ENCODE data around the gene HAND2.

The HAND2 gene

DNA sequence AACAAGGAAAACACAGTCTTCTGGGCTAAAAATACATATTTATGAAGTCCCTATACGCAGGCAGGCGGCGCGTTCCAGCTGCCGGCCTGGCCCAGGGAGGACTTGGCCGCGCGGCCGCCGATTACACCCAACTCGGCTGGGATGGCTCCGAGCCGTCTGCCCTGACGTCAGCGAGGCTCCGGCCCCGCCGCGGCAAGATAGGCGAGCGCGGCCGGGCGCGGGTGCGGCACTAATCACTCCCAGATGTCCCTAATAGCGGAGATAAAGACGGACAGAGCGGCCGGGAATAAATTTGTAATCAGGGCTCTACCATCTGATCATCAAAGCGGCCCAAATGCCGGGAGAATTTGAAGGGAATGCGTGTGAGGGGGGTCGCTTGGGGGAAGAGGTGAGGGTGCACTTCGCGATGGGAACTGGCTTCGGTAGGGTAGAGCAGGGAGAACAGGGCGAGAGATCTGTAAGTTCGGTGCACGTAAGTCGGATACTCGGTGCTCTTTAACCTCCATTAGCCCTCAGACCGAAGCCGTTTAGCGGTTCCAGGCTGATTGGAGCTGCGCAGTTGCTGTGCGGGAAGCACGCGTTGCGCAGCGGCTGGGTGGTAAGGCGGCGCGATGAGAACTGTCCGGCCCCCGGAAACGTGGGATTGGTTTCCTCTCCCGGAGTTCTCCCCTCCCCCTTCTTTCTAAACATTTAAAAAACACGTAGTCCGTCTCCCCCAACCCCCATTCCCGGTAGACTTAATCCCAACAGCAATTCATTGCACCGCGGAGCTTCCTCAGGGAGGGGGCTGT lies 7.7 kb downstream of the HAND2 start:
- H3K4me3 ChIP-seq (ENCODE audit: low read depth in 1 of 2, low read length in 2 of 2): no peak overlapping the region
- no peaks in the 10 kb centered on the region for H4K20me1 ChIP-seq (ENCODE audit: insufficient read depth, low read length)
- no peaks in the 10 kb centered on the region for H3K4me1 ChIP-seq (ENCODE audit: insufficient read depth, low read length)
- no peaks in the 10 kb centered on the region for H3K27me3 ChIP-seq (ENCODE audit: insufficient read depth, low read length, poor library complexity)
- TF ChIP-seq, protein P1, sequence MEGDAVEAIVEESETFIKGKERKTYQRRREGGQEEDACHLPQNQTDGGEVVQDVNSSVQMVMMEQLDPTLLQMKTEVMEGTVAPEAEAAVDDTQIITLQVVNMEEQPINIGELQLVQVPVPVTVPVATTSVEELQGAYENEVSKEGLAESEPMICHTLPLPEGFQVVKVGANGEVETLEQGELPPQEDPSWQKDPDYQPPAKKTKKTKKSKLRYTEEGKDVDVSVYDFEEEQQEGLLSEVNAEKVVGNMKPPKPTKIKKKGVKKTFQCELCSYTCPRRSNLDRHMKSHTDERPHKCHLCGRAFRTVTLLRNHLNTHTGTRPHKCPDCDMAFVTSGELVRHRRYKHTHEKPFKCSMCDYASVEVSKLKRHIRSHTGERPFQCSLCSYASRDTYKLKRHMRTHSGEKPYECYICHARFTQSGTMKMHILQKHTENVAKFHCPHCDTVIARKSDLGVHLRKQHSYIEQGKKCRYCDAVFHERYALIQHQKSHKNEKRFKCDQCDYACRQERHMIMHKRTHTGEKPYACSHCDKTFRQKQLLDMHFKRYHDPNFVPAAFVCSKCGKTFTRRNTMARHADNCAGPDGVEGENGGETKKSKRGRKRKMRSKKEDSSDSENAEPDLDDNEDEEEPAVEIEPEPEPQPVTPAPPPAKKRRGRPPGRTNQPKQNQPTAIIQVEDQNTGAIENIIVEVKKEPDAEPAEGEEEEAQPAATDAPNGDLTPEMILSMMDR (IDR thresholded peaks at IDR 0.05; ENCODE audit: borderline replicate concordance, extremely low read depth, low read length, poor library complexity, severe bottlenecking): no peak
- TF ChIP-seq EZH2 (IDR thresholded peaks at IDR 0.05; ENCODE audit: borderline replicate concordance, low read depth, low read length, severe bottlenecking): no peak
- no peak overlapping the region for H3K9ac ChIP-seq (ENCODE audit: low read depth, low read length)
- H3K79me2 ChIP-seq (ENCODE audit: insufficient read depth, low read length): no peaks in the 10 kb centered on the region
- DNase-seq (no peak), ATAC-seq (ENCODE audit: insufficient read depth, low read depth) (no peak)
- no peak overlapping the region for H3K4me2 ChIP-seq (ENCODE audit: insufficient read depth, low read length)
- H3K9me3 ChIP-seq (ENCODE audit: insufficient read depth, low read length, severe bottlenecking): no peaks in the 10 kb centered on the region
- no peaks in the 10 kb centered on the region for H3K36me3 ChIP-seq (ENCODE audit: insufficient read depth, low read length)
- H2AFZ ChIP-seq (ENCODE audit: low read depth, low read length): no peak overlapping the region
- no peak overlapping the region for H3K27ac ChIP-seq (ENCODE audit: low read length)

DNA sequence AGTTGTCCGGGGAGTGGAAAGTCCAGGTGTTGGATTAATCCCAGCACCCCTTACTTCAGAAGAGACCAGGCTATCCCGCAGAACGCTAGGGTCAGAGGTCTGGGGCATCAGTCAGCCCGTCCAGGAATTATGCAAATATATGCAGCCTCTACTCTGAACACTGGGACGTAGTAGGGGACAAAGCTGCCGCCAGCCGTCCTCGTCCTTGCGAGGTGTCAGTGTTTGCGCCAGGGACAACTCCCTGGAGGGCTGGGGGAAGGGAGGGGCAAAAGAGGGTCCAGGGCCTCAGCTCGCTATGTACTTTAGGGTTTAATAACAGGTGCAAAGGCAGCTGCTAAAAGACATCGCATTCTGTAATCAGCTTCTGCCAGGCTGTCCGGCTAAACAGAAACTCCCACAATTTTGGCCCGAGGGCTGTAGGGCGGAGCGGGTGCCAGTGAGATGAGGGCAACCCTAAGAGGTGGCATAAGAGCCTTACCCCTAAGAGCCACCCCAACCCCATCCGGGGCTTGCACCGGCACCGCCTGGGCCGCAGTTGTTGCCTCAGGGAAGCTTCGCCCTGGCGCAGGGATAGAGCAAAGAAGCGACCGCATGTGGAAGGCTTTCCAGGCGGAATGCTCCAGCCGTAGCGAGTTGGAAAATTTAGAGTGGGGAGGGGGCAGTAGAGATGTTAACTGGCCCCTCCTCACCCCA lies 8.4 kb downstream of the HAND2 start:
- no peak overlapping the region for H3K27ac ChIP-seq (ENCODE audit: low read length)
- H3K27me3 ChIP-seq (ENCODE audit: insufficient read depth, low read length, poor library complexity): no peaks in the 10 kb centered on the region
- H2AFZ ChIP-seq (ENCODE audit: low read depth, low read length): no peak overlapping the region
- no peaks in the 10 kb centered on the region for H3K79me2 ChIP-seq (ENCODE audit: insufficient read depth, low read length)
- H3K4me1 ChIP-seq (ENCODE audit: insufficient read depth, low read length): no peaks in the 10 kb centered on the region
- no peak overlapping the region for H3K9ac ChIP-seq (ENCODE audit: low read depth, low read length)
- H3K4me3 ChIP-seq (ENCODE audit: low read depth in 1 of 2, low read length in 2 of 2): no peak overlapping the region
- no peak for ATAC-seq (ENCODE audit: insufficient read depth, low read depth)
- H3K9me3 ChIP-seq (ENCODE audit: insufficient read depth, low read length, severe bottlenecking): no peaks in the 10 kb centered on the region
- DNase-seq: no peak
- TF ChIP-seq, protein P1 (IDR thresholded peaks at IDR 0.05; ENCODE audit: borderline replicate concordance, extremely low read depth, low read length, poor library complexity, severe bottlenecking): no peak
- no peak for TF ChIP-seq EZH2 (IDR thresholded peaks at IDR 0.05; ENCODE audit: borderline replicate concordance, low read depth, low read length, severe bottlenecking)
- H4K20me1 ChIP-seq (ENCODE audit: insufficient read depth, low read length): no peaks in the 10 kb centered on the region
- H3K4me2 ChIP-seq (ENCODE audit: insufficient read depth, low read length): no peak overlapping the region
- no peaks in the 10 kb centered on the region for H3K36me3 ChIP-seq (ENCODE audit: insufficient read depth, low read length)

DNA sequence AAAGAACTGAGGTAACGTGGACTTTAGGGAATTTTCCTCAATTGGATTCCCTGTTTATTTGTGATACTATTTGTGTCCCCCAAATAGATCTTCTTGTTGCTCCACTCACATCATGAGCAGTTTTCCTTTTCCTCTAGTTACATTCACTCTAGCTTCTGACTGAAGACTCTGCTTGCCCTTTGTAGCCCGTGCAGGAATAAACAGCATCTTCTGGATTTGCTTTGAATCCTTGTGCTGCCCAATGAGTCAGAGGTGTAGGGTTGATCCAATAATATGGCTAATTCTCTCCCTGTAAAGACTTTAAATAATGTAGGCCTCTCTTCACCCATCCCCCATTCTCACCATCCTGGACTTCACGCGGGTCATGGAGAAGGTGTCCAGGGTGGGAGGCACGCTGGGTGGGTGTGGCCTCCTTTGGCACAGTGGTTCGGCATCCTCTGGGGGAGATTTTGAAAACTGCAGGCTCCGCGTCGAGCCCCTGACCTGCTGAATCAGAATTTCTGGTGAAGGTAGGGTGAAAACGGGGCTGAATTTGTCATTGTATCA lies 9.0 kb downstream of the HAND2 start:
- H3K27ac ChIP-seq (ENCODE audit: low read length): no peak overlapping the region
- H3K9ac ChIP-seq (ENCODE audit: low read depth, low read length): no peak overlapping the region
- DNase-seq: no peak
- no peak for ATAC-seq (ENCODE audit: insufficient read depth, low read depth)
- TF ChIP-seq, protein P1 (IDR thresholded peaks at IDR 0.05; ENCODE audit: borderline replicate concordance, extremely low read depth, low read length, poor library complexity, severe bottlenecking): no peak
- TF ChIP-seq EZH2 (IDR thresholded peaks at IDR 0.05; ENCODE audit: borderline replicate concordance, low read depth, low read length, severe bottlenecking): no peak
- H3K9me3 ChIP-seq (ENCODE audit: insufficient read depth, low read length, severe bottlenecking): no peaks in the 10 kb centered on the region
- no peaks in the 10 kb centered on the region for H3K4me1 ChIP-seq (ENCODE audit: insufficient read depth, low read length)
- no peaks in the 10 kb centered on the region for H3K79me2 ChIP-seq (ENCODE audit: insufficient read depth, low read length)
- H3K4me2 ChIP-seq (ENCODE audit: insufficient read depth, low read length): no peak overlapping the region
- no peaks in the 10 kb centered on the region for H4K20me1 ChIP-seq (ENCODE audit: insufficient read depth, low read length)
- H3K4me3 ChIP-seq (ENCODE audit: low read depth in 1 of 2, low read length in 2 of 2): no peak overlapping the region
- no peaks in the 10 kb centered on the region for H3K27me3 ChIP-seq (ENCODE audit: insufficient read depth, low read length, poor library complexity)
- no peaks in the 10 kb centered on the region for H3K36me3 ChIP-seq (ENCODE audit: insufficient read depth, low read length)
- no peak overlapping the region for H2AFZ ChIP-seq (ENCODE audit: low read depth, low read length)

Data from DND-41 (cell line).